BE2C (cell line): Measurements from ENCODE around the gene TTC28.

Source experiments
- DNase-seq: peaks from one replicate; pipeline ENCODE4 v3.0.0-alpha.2; 2020
- H3K27me3 ChIP-seq: fragments of 250-450 bp; sonication (Bioruptor Pico); 2 replicates; pipeline ENCODE4 v1.5.1; 2020; ENCODE audit warnings: mild to moderate bottlenecking
- H3K36me3 ChIP-seq: fragments of 250-450 bp; sonication (Bioruptor Pico); 2 replicates; pipeline ENCODE4 v1.5.1; 2020; ENCODE audit warnings: mild to moderate bottlenecking
- H3K4me1 ChIP-seq: fragments of 250-450 bp; sonication (Bioruptor Pico); 2 replicates; pipeline ENCODE4 v1.5.1; 2020
- H3K4me3 ChIP-seq: 2 replicates; pipeline ENCODE4 v1.5.1; 2011; ENCODE audit warnings: low read depth, low read length
- H3K9me3 ChIP-seq: fragments of 250-450 bp; sonication (Bioruptor Pico); 2 replicates; pipeline ENCODE4 v1.5.1; 2020
- TF ChIP-seq, protein P1 (sequence below): IDR thresholded peaks from 2 replicates; pipeline ENCODE4 v1.5.1; 2012; ENCODE audit warnings: mild to moderate bottlenecking, low read depth, low read length

Gene TTC28

GRCh38 chr22:28429711-28430110, 249.9 kb downstream of the TTC28 start:
- Histone ChIP-seq H3K9me3 (no peaks in the 10 kb centered on the region), H3K4me3 (no peak overlapping the region), H3K36me3 (no peaks in the 10 kb centered on the region), H3K4me1 (no peaks in the 10 kb centered on the region), H3K27me3 (no peaks in the 10 kb centered on the region)
- no peak for DNase-seq
- TF ChIP-seq, protein P1, sequence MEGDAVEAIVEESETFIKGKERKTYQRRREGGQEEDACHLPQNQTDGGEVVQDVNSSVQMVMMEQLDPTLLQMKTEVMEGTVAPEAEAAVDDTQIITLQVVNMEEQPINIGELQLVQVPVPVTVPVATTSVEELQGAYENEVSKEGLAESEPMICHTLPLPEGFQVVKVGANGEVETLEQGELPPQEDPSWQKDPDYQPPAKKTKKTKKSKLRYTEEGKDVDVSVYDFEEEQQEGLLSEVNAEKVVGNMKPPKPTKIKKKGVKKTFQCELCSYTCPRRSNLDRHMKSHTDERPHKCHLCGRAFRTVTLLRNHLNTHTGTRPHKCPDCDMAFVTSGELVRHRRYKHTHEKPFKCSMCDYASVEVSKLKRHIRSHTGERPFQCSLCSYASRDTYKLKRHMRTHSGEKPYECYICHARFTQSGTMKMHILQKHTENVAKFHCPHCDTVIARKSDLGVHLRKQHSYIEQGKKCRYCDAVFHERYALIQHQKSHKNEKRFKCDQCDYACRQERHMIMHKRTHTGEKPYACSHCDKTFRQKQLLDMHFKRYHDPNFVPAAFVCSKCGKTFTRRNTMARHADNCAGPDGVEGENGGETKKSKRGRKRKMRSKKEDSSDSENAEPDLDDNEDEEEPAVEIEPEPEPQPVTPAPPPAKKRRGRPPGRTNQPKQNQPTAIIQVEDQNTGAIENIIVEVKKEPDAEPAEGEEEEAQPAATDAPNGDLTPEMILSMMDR = no peak

GRCh38 chr22:28428271-28428670, 251.4 kb downstream of the TTC28 start:
- no peak for DNase-seq
- TF ChIP-seq, protein P1 = no peak
- Histone ChIP-seq H3K27me3 (no peaks in the 10 kb centered on the region), H3K4me3 (no peak overlapping the region), H3K4me1 (no peaks in the 10 kb centered on the region), H3K9me3 (no peaks in the 10 kb centered on the region), H3K36me3 (no peaks in the 10 kb centered on the region)

DNA sequence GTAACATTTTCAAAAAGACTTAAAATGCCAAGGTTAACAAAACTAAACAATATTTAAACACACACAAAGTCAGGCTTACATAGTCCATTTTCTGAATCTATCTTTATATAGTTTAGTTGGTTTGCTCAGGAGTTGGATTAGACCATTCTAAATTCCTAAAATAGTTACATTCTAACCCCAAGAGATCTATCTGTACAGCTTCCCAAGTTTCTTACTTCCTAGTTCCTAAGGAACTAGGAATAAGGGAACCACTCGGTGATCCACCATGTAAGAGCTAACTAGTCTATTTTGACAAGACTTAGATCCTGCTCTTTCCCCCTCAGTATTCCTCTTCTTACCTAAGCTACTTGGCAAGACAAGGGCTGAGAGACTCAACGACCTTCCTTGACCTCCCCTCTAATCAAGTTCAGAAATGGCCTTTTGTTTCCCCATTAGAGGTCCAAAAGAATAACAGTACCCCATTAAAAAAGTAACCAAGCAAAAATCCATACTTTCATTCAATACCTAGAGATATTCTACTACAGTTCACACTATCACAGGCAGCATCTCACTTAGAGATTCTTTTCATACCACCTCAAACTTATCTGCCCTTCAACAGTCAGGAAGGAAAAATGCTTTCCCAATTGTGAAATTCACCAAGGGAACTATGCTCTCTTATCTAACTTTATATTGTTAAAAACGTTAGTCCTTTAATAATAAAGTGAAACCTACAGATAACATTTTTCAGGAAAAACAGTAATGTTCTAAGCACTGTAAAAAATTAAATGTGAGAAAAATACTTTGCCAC, 253.1 kb downstream of the TTC28 start:
- no peaks in the 10 kb centered on the region for H3K27me3 ChIP-seq
- H3K9me3 ChIP-seq = no peaks in the 10 kb centered on the region
- no peaks in the 10 kb centered on the region for H3K4me1 ChIP-seq
- H3K36me3 ChIP-seq = no peaks in the 10 kb centered on the region
- DNase-seq = no peak
- H3K4me3 ChIP-seq = no peak overlapping the region
- TF ChIP-seq, protein P1 = no peak

DNA sequence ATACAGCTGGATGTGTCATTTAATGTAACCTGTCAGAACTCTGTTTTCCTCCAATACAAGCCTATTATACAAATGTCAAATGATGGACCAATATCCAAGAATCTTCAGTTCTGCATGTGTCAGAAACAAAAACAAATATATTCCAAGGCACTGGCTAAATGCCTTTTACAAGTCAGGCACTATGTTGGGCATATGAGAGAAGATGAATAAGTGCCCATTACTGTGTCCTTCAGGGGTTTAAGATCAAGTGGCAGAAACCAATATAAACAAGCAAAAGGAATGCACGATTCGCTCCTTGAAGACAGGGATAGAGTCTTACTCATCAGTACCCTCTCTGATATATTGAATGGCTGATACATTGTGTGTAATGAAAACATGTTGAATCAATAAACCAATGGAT, 254.4 kb downstream of the TTC28 start:
- H3K4me1 ChIP-seq = no peaks in the 10 kb centered on the region
- no peaks in the 10 kb centered on the region for H3K9me3 ChIP-seq
- no peaks in the 10 kb centered on the region for H3K36me3 ChIP-seq
- H3K27me3 ChIP-seq = no peaks in the 10 kb centered on the region
- TF ChIP-seq, protein P1 = no peak
- no peak for DNase-seq
- H3K4me3 ChIP-seq = no peak overlapping the region

DNA sequence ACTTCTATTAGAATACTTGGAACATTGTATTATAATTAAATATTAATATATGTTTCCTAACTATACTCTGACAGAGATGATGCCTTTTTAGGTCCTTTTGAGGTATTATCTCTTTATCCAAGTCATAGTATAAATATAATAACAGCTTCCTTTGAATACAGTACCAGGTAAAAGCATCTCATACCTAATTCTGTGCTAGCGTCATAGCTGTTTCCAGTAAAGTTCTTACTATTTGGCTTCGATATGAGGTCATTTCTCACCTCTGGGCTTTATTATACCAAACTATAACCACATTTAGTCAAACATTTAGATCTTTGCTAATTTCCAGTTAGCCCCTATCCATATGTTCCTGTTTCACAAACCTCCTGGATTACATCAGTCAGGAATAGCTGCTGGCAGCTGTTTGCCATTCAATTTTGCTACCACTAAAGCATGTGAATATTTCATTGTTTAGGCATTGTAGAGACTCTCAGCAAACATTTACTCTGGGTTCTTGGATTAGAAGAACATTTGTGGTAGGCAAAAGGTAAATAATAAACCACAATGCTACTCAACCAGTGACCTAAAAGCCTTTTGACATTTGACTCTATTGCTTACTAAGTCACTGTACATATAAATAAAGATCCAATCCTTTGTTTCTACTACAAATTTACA, 255.1 kb downstream of the TTC28 start:
- no peak overlapping the region for H3K4me3 ChIP-seq
- no peaks in the 10 kb centered on the region for H3K9me3 ChIP-seq
- H3K4me1 ChIP-seq = 0 out of 2 replicates have a peak, but pooled peaks cover under 1% of the 10 kb centered on the region
- H3K27me3 ChIP-seq = no peaks in the 10 kb centered on the region
- DNase-seq = no peak
- no peaks in the 10 kb centered on the region for H3K36me3 ChIP-seq
- TF ChIP-seq, protein P1 = no peak

DNA sequence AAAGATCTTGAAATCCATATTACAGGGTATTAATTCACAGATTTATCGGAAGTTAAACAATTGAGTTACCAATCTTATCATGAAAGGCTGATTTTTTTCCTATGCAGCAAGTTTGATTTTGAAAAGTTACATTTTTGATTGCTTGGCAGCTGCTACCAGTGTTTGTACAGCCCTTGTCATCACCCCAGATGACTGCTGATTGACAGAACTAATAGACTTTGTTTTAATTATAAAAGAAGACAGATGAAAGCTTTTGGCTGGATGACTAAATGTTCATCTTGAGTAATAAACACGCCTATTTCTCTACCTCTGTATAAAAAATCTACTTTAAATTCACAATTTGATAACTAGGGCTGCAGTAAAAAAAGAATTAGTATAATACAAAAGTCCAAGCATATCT, 259.7 kb downstream of the TTC28 start:
- no peaks in the 10 kb centered on the region for H3K9me3 ChIP-seq
- H3K4me3 ChIP-seq = no peak overlapping the region
- H3K4me1 ChIP-seq = 0 out of 2 replicates have a peak, but pooled peaks cover 5% of the 10 kb centered on the region
- no peaks in the 10 kb centered on the region for H3K36me3 ChIP-seq
- TF ChIP-seq, protein P1 = no peak
- H3K27me3 ChIP-seq = no peaks in the 10 kb centered on the region
- no peak for DNase-seq
